Stimulated activated naive CD8-positive, alpha-beta T cell treated with anti-CD3 and anti-CD28 coated beads, Interleukin-15, Interleukin-2, amounts not matched to agents 100 ng/mL and 50 ng/mL, for 24 hours (primary cell): ENCODE measurements around the gene GFPT2.

Source experiments
- H3K27ac Mint-ChIP-seq: one replicate; pipeline ENCODE4 v1.8.0; 2021; ENCODE audit warnings: mild to moderate bottlenecking, mixed read lengths
- H3K27me3 Mint-ChIP-seq: one replicate; pipeline ENCODE4 v1.8.0; 2021; ENCODE audit warnings: mixed read lengths
- H3K36me3 Mint-ChIP-seq: one replicate; pipeline ENCODE4 v1.8.0; 2021; ENCODE audit warnings: low read depth, mixed read lengths
- H3K4me1 Mint-ChIP-seq: one replicate; pipeline ENCODE4 v1.8.0; 2021; ENCODE audit warnings: low read depth, mixed read lengths
- H3K4me3 Mint-ChIP-seq: one replicate; pipeline ENCODE4 v1.8.0; 2021; ENCODE audit warnings: mild to moderate bottlenecking, mixed read lengths
- H3K9me3 Mint-ChIP-seq: one replicate; pipeline ENCODE4 v1.8.0; 2021; ENCODE audit warnings: mixed read lengths

The GFPT2 gene

DNA sequence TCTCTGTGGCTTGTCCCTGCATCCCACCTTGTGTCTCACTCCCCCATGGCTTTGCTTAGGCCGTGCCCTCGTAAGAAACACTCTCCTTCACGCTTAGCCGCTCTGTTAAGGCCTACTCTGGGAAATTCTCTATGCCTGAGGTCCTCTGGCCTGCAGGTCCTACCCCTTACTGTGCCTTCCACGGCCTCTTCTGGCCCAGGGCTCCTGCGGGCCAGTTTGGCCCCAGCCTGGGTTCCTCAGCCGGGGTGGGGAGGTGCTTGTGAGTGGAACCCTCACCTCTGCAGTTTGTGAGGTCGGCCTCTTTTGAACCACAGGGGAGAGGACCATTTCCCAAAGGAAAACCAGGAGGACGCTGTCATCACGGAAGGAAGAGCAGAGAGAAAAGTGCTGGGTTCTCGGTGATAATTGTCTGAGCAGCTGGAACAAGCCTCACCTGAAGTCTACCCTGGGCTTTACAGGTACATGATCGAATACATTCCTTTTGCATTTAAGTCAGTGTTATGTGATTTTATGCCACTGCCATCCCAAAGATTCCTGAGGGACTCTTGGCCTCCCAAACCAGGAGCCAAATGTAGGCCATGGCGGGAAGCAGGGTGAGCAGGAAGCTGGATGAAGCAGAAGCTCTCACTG lies 28.8 kb upstream of the GFPT2 start:
- Mint-ChIP-seq H3K4me1 (no peaks in the 10 kb centered on the region), H3K4me3 (no peak overlapping the region), H3K36me3 (no peaks in the 10 kb centered on the region), H3K27ac (no peak overlapping the region), H3K27me3 (peaks cover 6% of the 10 kb centered on the region), H3K9me3 (no peaks in the 10 kb centered on the region)

GRCh38 chr5:180381428-180381827 lies 28.3 kb upstream of the GFPT2 start:
- H3K27me3 Mint-ChIP-seq: peaks cover 6% of the 10 kb centered on the region
- H3K4me1 Mint-ChIP-seq: no peaks in the 10 kb centered on the region
- no peak overlapping the region for H3K4me3 Mint-ChIP-seq
- H3K27ac Mint-ChIP-seq: no peak overlapping the region
- H3K36me3 Mint-ChIP-seq: no peaks in the 10 kb centered on the region
- H3K9me3 Mint-ChIP-seq: no peaks in the 10 kb centered on the region

GRCh38 chr5:180380856-180381255 lies 27.7 kb upstream of the GFPT2 start:
- Mint-ChIP-seq H3K36me3 (no peaks in the 10 kb centered on the region), H3K9me3 (no peaks in the 10 kb centered on the region), H3K4me1 (no peaks in the 10 kb centered on the region), H3K27ac (no peak overlapping the region), H3K27me3 (peaks cover 6% of the 10 kb centered on the region), H3K4me3 (no peak overlapping the region)

GRCh38 chr5:180380441-180380840 lies 27.3 kb upstream of the GFPT2 start:
- Mint-ChIP-seq H3K4me1 (no peaks in the 10 kb centered on the region), H3K27me3 (peaks cover 6% of the 10 kb centered on the region)

DNA sequence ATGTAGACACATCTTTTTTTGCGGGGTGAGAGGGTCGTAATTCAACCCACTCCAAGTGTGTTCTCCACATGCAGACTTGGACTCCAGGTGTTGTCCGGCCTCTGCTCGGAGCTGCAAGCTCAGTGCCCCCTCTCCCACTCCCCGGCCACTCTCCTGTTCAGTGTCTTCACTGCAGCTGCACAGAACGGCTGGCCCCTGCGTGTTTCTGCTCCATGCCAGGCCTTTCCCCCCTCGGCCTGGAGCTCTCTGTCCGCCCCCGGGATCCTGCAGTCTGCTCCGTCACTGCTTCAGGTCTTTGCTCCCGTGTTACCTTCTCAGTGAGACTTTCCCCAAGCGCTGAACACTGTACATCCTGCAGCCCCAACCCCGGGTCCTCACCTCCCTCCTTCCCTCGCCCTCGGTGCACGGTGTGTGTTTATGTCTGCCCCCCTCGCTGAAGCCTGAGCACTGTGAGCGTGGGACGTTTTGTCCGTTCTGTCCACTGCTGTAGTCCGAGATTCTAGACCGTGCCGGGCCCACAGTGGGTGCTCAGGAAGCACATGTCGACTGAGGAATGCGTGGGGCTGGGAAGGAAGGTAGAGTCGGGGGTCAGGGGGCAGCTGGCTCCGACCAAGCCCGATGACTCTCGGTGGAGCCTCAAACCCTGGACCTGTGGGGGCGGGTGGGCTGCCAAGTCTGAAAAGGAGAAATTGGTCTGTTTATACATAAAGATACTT lies 26.4 kb upstream of the GFPT2 start:
- no peaks in the 10 kb centered on the region for H3K4me1 Mint-ChIP-seq
- H3K27me3 Mint-ChIP-seq: peaks cover 6% of the 10 kb centered on the region
- H3K9me3 Mint-ChIP-seq: no peaks in the 10 kb centered on the region
- no peaks in the 10 kb centered on the region for H3K36me3 Mint-ChIP-seq
- no peak overlapping the region for H3K4me3 Mint-ChIP-seq
- H3K27ac Mint-ChIP-seq: no peak overlapping the region

More at GRCh38 chr5:180380441-180380840, 27.3 kb upstream of the GFPT2 start:
- no peaks in the 10 kb centered on the region for H3K36me3 Mint-ChIP-seq
- no peak overlapping the region for H3K4me3 Mint-ChIP-seq
- no peaks in the 10 kb centered on the region for H3K9me3 Mint-ChIP-seq
- H3K27ac Mint-ChIP-seq: no peak overlapping the region

DNA sequence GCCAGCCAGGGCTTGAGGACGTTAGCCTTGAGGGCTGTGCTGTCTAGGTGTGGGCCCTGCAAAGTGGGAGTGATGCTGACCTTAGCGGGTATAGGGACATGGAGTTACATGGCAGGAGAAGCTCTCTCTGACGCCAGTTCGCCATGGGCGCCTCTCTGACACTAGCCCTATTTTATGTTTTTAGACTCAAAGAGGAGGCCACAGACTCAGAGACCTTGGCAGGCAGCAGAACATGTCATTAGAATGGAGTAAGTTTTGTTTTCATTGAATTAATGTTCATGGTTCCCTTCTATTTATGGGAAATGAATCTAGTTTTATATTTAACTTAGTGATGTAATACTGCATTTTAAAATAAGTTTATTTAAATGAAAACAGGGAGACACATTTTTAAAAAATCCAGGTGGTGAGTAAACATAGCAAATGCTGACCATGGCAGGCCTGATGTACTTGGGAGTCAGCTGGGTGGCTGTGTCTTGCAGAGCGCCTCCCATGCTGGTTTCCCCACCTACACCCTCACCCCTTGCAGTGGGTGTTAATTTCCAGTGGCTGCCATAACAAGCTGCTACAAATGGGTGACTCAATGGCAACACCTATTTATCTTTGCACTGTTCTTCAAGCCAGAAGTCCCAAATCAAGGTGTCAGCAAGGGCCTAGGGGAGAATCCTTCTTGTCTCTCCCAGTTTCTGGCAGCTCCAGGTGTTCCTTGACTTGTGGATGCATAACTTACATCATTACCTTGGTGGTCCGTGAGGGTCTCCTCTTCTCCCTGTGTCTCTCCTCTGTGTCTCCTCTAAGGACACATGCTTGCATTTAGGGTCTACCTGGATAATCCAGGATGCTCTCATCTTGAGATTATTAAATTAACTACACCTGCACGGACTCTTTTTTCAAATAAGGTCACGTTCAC lies 25.6 kb upstream of the GFPT2 start:
- H3K9me3 Mint-ChIP-seq: no peaks in the 10 kb centered on the region
- no peak overlapping the region for H3K27ac Mint-ChIP-seq
- no peaks in the 10 kb centered on the region for H3K4me1 Mint-ChIP-seq
- H3K27me3 Mint-ChIP-seq: no peaks in the 10 kb centered on the region
- no peak overlapping the region for H3K4me3 Mint-ChIP-seq
- no peaks in the 10 kb centered on the region for H3K36me3 Mint-ChIP-seq

- no peak overlapping the region for H3K4me3 Mint-ChIP-seq
These were observed 24.5 kb upstream of the GFPT2 start for GRCh38 chr5:180377556-180378197.

GRCh38 chr5:180376511-180376910 lies 23.4 kb upstream of the GFPT2 start:
- no peaks in the 10 kb centered on the region for H3K4me1 Mint-ChIP-seq
- H3K27ac Mint-ChIP-seq: no peak overlapping the region
- no peak overlapping the region for H3K4me3 Mint-ChIP-seq
- no peaks in the 10 kb centered on the region for H3K27me3 Mint-ChIP-seq
- H3K36me3 Mint-ChIP-seq: no peaks in the 10 kb centered on the region
- no peaks in the 10 kb centered on the region for H3K9me3 Mint-ChIP-seq

More at GRCh38 chr5:180377556-180378197, 24.5 kb upstream of the GFPT2 start:
- Mint-ChIP-seq H3K9me3 (no peaks in the 10 kb centered on the region), H3K27me3 (no peaks in the 10 kb centered on the region), H3K27ac (no peak overlapping the region), H3K4me1 (no peaks in the 10 kb centered on the region), H3K36me3 (no peaks in the 10 kb centered on the region)

GRCh38 chr5:180375955-180376354 lies 22.8 kb upstream of the GFPT2 start:
- Mint-ChIP-seq H3K27me3 (no peaks in the 10 kb centered on the region), H3K4me1 (no peaks in the 10 kb centered on the region), H3K27ac (no peak overlapping the region), H3K36me3 (no peaks in the 10 kb centered on the region), H3K4me3 (no peak overlapping the region), H3K9me3 (no peaks in the 10 kb centered on the region)

GRCh38 chr5:180375291-180375690 lies 22.2 kb upstream of the GFPT2 start:
- H3K4me3 Mint-ChIP-seq: no peak overlapping the region
- no peaks in the 10 kb centered on the region for H3K27me3 Mint-ChIP-seq
- H3K27ac Mint-ChIP-seq: no peak overlapping the region

GRCh38 chr5:180373870-180374269 lies 20.7 kb upstream of the GFPT2 start:
- H3K4me1 Mint-ChIP-seq: no peaks in the 10 kb centered on the region
- H3K36me3 Mint-ChIP-seq: no peaks in the 10 kb centered on the region
- no peak overlapping the region for H3K4me3 Mint-ChIP-seq
- no peaks in the 10 kb centered on the region for H3K9me3 Mint-ChIP-seq
- H3K27ac Mint-ChIP-seq: no peak overlapping the region
- no peaks in the 10 kb centered on the region for H3K27me3 Mint-ChIP-seq

More at GRCh38 chr5:180375291-180375690, 22.2 kb upstream of the GFPT2 start:
- Mint-ChIP-seq H3K9me3 (no peaks in the 10 kb centered on the region), H3K36me3 (no peaks in the 10 kb centered on the region), H3K4me1 (no peaks in the 10 kb centered on the region)

GRCh38 chr5:180373454-180373853 lies 20.3 kb upstream of the GFPT2 start:
- H3K27me3 Mint-ChIP-seq: no peaks in the 10 kb centered on the region
- no peak overlapping the region for H3K4me3 Mint-ChIP-seq
- no peaks in the 10 kb centered on the region for H3K36me3 Mint-ChIP-seq
- no peaks in the 10 kb centered on the region for H3K4me1 Mint-ChIP-seq
- no peaks in the 10 kb centered on the region for H3K9me3 Mint-ChIP-seq
- no peak overlapping the region for H3K27ac Mint-ChIP-seq

DNA sequence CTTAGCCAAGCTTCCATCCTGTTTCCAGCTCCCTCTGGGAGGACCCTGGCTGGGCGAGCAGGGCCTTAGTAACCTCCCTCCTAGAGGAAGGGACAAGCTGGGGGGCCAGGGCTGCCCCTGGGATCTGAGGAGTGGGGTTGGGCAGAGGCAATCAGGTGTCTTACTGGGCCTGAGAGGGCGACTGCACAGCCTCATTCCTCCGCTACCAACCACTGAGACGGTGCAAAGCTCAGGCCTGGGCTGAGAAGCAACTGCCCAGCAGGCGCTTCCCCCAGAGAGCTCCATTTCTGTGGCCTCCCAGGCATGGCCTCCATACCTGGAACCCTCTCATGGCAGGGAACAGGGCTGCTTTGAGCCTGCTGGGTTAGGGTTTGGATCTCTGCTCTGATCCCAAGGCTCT lies 18.8 kb upstream of the GFPT2 start:
- no peak overlapping the region for H3K27ac Mint-ChIP-seq
- no peak overlapping the region for H3K4me3 Mint-ChIP-seq
- H3K36me3 Mint-ChIP-seq: no peaks in the 10 kb centered on the region
- no peaks in the 10 kb centered on the region for H3K9me3 Mint-ChIP-seq
- H3K27me3 Mint-ChIP-seq: no peaks in the 10 kb centered on the region
- H3K4me1 Mint-ChIP-seq: no peaks in the 10 kb centered on the region

GRCh38 chr5:180370861-180371641 lies 17.9 kb upstream of the GFPT2 start:
- no peaks in the 10 kb centered on the region for H3K9me3 Mint-ChIP-seq
- H3K4me3 Mint-ChIP-seq: no peak overlapping the region
- no peak overlapping the region for H3K27ac Mint-ChIP-seq
- no peaks in the 10 kb centered on the region for H3K4me1 Mint-ChIP-seq
- no peaks in the 10 kb centered on the region for H3K36me3 Mint-ChIP-seq
- no peaks in the 10 kb centered on the region for H3K27me3 Mint-ChIP-seq
